ENCODE results near the gene GZF1. TPM values are rescaled to one million over a fixed set of nuclear protein-coding genes. Genes with fewer than 3 reads are reported as not detected.

The GZF1 gene
- total and polyA plus RNA-seq, 2 donors (not counting 1 experiment from before 2014, with no cell fraction given): 12.5 to 49.0 TPM

DNA sequence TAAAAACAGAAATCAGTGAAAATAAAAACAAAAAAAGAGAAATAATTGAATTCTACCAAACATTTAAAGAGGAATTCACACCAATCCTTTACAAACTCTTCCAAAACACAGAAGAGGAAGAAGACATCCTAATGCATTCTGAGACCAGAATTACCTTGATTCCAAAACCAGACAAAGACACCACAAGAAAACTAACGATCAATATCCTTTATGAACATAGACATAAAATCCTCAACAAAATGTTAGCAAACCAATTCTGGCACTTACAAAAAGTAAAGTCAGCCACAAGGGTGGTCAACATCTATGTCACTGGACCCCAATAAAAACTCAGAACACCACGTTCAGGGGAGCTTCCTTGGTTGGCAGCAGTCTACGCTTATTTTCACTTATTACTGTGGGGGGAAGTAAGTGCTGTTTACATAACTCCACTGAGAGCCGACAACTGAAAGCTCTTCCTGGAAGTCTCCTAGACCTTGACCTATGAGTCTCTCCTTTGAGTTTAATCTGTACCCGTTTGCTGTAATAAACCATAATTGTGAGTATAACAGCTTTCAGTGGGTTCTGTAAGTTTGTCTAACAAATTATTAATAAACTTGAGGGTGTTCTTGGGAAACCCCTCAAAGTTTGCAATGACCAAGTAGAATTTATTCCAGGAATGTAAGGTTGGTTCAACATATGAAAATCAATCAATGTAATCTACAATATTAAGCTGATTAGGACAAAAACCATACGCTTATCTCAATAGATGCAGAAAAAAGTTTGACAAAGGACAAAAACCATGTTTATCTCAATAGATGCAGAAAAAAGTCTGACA, 24.5 kb downstream of the GZF1 start:
- POLR2A ChIA-PET: no interaction called here
- Mint-ChIP-seq H3K4me3 (no peak overlapping the region), H3K9me3 (ENCODE audit: insufficient read depth) (no peaks in the 10 kb centered on the region), H3K27ac (no peak overlapping the region), H3K4me1 (no peaks in the 10 kb centered on the region), H3K27me3 (no peaks in the 10 kb centered on the region)
- no peak overlapping the region for H3K27ac ChIP-seq (ENCODE audit: low read length in 2 of 2)
- WGBS (ENCODE audit: insufficient coverage): 100% methylated on average over 1 of the region's 6 CpGs
- no peak overlapping the region for H3K4me2 ChIP-seq (replicated peaks; ENCODE audit: low read depth, low read length, poor library complexity, severe bottlenecking)
- no peaks in the 10 kb centered on the region for H3K79me2 ChIP-seq (ENCODE audit: control insufficient read depth, insufficient read depth, low read length)
- no peaks in the 10 kb centered on the region for H3K4me1 ChIP-seq (ENCODE audit: control insufficient read depth in 2 of 2, insufficient read depth in 2 of 2, low read length in 2 of 2)
- H3K4me3 ChIP-seq (ENCODE audit: control extremely low read depth in 1 of 5, extremely low read depth in 1 of 5, insufficient read depth in 1 of 5, low read depth in 2 of 5, low read length in 4 of 5): no peak overlapping the region
- DNase-seq (no peak), ATAC-seq (ENCODE audit: low read depth) (no peak)
- no peak overlapping the region for H2AFZ ChIP-seq (ENCODE audit: insufficient read depth, low read depth, low read length, poor library complexity, severe bottlenecking)
- no peak overlapping the region for H3K9ac ChIP-seq (ENCODE audit: low read length)
- intact Hi-C loops (cut with micrococcal nuclease): no loop called here
- H4K20me1 ChIP-seq (ENCODE audit: control insufficient read depth, insufficient read depth, low read length, poor library complexity, severe bottlenecking): no peaks in the 10 kb centered on the region
- H3K9me3 ChIP-seq (ENCODE audit: control extremely low read depth in 1 of 3, control insufficient read depth in 2 of 3, insufficient read depth in 1 of 3, low read length in 2 of 3): peaks cover 0 to 5% (median 0%) of the 10 kb centered on the region in 3 donors
- CTCF ChIA-PET: no interaction called here
- H3K27me3 ChIP-seq (replicated peaks in 1 of 4; ENCODE audit: control extremely low read depth in 1 of 4, control insufficient read depth in 3 of 4, insufficient read depth in 4 of 4, low read length in 3 of 4): no peaks in the 10 kb centered on the region
- peaks cover 0 to 22% of the 10 kb centered on the region in 2 experiments for H3K36me3 ChIP-seq (replicated peaks in 1 of 2; ENCODE audit: control extremely low read depth in 1 of 2, control insufficient read depth in 1 of 2, extremely low read depth in 1 of 2, insufficient read depth in 2 of 2, low read length in 1 of 2)
- no peak for TF ChIP-seq EZH2 (IDR thresholded peaks at IDR 0.05; ENCODE audit: borderline replicate concordance, insufficient read depth, low read depth, low read length, poor library complexity, severe bottlenecking)
- TF ChIP-seq, protein P1, sequence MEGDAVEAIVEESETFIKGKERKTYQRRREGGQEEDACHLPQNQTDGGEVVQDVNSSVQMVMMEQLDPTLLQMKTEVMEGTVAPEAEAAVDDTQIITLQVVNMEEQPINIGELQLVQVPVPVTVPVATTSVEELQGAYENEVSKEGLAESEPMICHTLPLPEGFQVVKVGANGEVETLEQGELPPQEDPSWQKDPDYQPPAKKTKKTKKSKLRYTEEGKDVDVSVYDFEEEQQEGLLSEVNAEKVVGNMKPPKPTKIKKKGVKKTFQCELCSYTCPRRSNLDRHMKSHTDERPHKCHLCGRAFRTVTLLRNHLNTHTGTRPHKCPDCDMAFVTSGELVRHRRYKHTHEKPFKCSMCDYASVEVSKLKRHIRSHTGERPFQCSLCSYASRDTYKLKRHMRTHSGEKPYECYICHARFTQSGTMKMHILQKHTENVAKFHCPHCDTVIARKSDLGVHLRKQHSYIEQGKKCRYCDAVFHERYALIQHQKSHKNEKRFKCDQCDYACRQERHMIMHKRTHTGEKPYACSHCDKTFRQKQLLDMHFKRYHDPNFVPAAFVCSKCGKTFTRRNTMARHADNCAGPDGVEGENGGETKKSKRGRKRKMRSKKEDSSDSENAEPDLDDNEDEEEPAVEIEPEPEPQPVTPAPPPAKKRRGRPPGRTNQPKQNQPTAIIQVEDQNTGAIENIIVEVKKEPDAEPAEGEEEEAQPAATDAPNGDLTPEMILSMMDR (IDR thresholded peaks at IDR 0.05): no peak

DNA sequence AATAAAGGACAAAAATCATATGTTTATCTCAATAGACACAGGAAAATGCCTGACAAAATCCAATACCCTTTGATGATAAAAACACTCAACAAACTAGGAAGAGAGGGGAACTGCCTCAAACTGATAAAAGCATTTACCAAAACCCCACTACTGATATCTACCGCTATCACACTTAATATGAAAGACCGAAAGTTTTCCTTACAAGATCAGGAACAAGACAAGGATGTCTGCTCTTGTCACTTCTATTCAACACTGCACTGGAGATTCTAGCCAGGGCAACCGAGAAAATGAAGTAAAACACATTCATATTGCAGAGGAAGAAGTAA, 25.1 kb downstream of the GZF1 start:
- Histone ChIP-seq H4K20me1 (ENCODE audit: control insufficient read depth, insufficient read depth, low read length, poor library complexity, severe bottlenecking) (no peaks in the 10 kb centered on the region), H3K27me3 (replicated peaks in 1 of 4; ENCODE audit: control extremely low read depth in 1 of 4, control insufficient read depth in 3 of 4, insufficient read depth in 4 of 4, low read length in 3 of 4) (no peaks in the 10 kb centered on the region), H3K27ac (ENCODE audit: low read length in 2 of 2) (no peak overlapping the region), H3K4me3 (ENCODE audit: control extremely low read depth in 1 of 5, extremely low read depth in 1 of 5, insufficient read depth in 1 of 5, low read depth in 2 of 5, low read length in 4 of 5) (no peak overlapping the region), H2AFZ (ENCODE audit: insufficient read depth, low read depth, low read length, poor library complexity, severe bottlenecking) (no peak overlapping the region), H3K4me2 (replicated peaks; ENCODE audit: low read depth, low read length, poor library complexity, severe bottlenecking) (no peak overlapping the region), H3K4me1 (ENCODE audit: control insufficient read depth in 2 of 2, insufficient read depth in 2 of 2, low read length in 2 of 2) (peaks cover 0 to 3% of the 10 kb centered on the region in 2 donors), H3K9me3 (ENCODE audit: control extremely low read depth in 1 of 3, control insufficient read depth in 2 of 3, insufficient read depth in 1 of 3, low read length in 2 of 3) (peaks cover 0 to 5% (median 0%) of the 10 kb centered on the region in 3 donors), H3K9ac (ENCODE audit: low read length) (no peak overlapping the region), H3K79me2 (ENCODE audit: control insufficient read depth, insufficient read depth, low read length) (no peaks in the 10 kb centered on the region), H3K36me3 (replicated peaks in 1 of 2; ENCODE audit: control extremely low read depth in 1 of 2, control insufficient read depth in 1 of 2, extremely low read depth in 1 of 2, insufficient read depth in 2 of 2, low read length in 1 of 2) (peaks cover 0 to 22% of the 10 kb centered on the region in 2 experiments)
- DNase-seq: no peak
- ChIA-PET CTCF (no interaction called here), POLR2A (no interaction called here)
- H3K27ac Mint-ChIP-seq: no peak overlapping the region
- ATAC-seq (ENCODE audit: low read depth): no peak
- peaks cover 4% of the 10 kb centered on the region for H3K4me1 Mint-ChIP-seq
- no peaks in the 10 kb centered on the region for H3K27me3 Mint-ChIP-seq
- TF ChIP-seq, protein P1 (IDR thresholded peaks at IDR 0.05): no peak
- no peak for TF ChIP-seq EZH2 (IDR thresholded peaks at IDR 0.05; ENCODE audit: borderline replicate concordance, insufficient read depth, low read depth, low read length, poor library complexity, severe bottlenecking)
- WGBS (ENCODE audit: insufficient coverage): 100% methylated on average over 2 of the region's 3 CpGs
- H3K4me3 Mint-ChIP-seq: no peak overlapping the region
- no peaks in the 10 kb centered on the region for H3K9me3 Mint-ChIP-seq (ENCODE audit: insufficient read depth)
- intact Hi-C loops (cut with micrococcal nuclease): no loop called here
